CD4-positive, CD25-positive, alpha-beta regulatory T cell (primary cell): ENCODE results near the gene NCF4. TPM values are rescaled to one million over a fixed set of nuclear protein-coding genes. Genes with fewer than 3 reads are reported as not detected.
A peak's percentile ranks its signal among the peaks of the same experiment; 100 is the strongest.

Source experiments
- ATAC-seq, 2 donors: fragments of 150-1000 bp; cut with Tn5 transposase; one replicate each; pipeline ENCODE4 v1.10.0; 2021; ENCODE audit warnings: low read depth in 2 of 2, moderate number of reproducible peaks in 2 of 2, moderate library complexity in 1 of 2
- DNase-seq, 3 donors: peaks; one replicate each; pipeline versions ENCODE4 v3.0.0 to v3.0.0-alpha.2; 2012 to 2022; ENCODE audit warnings: mixed read lengths in 1 of 3
- H3K27ac ChIP-seq: one replicate; pipeline ENCODE4 v1.7.0; 2013; ENCODE audit warnings: mild to moderate bottlenecking, low read length; ENCODE audit not compliant: insufficient read depth, poor library complexity, severe bottlenecking
- H3K27me3 ChIP-seq: one replicate; pipeline ENCODE4 v1.7.0; 2013; ENCODE audit warnings: low read length; ENCODE audit not compliant: control insufficient read depth, insufficient read depth
- H3K36me3 ChIP-seq: one replicate; pipeline ENCODE4 v1.7.0; 2013; ENCODE audit warnings: mild to moderate bottlenecking, low read length, moderate library complexity; ENCODE audit not compliant: control insufficient read depth, insufficient read depth
- H3K4me1 ChIP-seq: 2 replicates; pipeline ENCODE4 v1.7.0; 2013; ENCODE audit warnings: mild to moderate bottlenecking, low read length; ENCODE audit not compliant: insufficient read depth, control insufficient read depth, poor library complexity, severe bottlenecking
- H3K4me3 ChIP-seq: one replicate; pipeline ENCODE4 v1.7.0; 2013; ENCODE audit warnings: low read depth, mild to moderate bottlenecking, low read length, moderate library complexity
- H3K9me3 ChIP-seq, 2 experiments: 1 replicate in 1 of 2; 2 replicates in 1 of 2; pipeline ENCODE4 v1.7.0; 2013; ENCODE audit warnings: low read length in 2 of 2, mild to moderate bottlenecking in 1 of 2, moderate library complexity in 1 of 2; ENCODE audit not compliant: control insufficient read depth in 2 of 2
- H3K27ac Mint-ChIP-seq, 3 donors: one replicate each; pipeline ENCODE4 v1.8.0; 2020 to 2022; ENCODE audit warnings: mild to moderate bottlenecking in 3 of 3, mixed read lengths in 3 of 3, moderate library complexity in 2 of 3
- H3K27me3 Mint-ChIP-seq: one replicate; pipeline ENCODE4 v1.8.0; 2022; ENCODE audit warnings: mild to moderate bottlenecking, mixed read lengths
- H3K36me3 Mint-ChIP-seq: one replicate; pipeline ENCODE4 v1.8.0; 2020; ENCODE audit warnings: mixed read lengths
- H3K4me1 Mint-ChIP-seq, 4 donors: one replicate each; pipeline ENCODE4 v1.8.0; 2020 to 2022; ENCODE audit warnings: mixed read lengths in 4 of 4, mild to moderate bottlenecking in 1 of 4
- H3K4me3 Mint-ChIP-seq, 4 donors: one replicate each; pipeline ENCODE4 v1.8.0; 2020 to 2022; ENCODE audit warnings: mild to moderate bottlenecking in 4 of 4, mixed read lengths in 4 of 4, moderate library complexity in 3 of 4
- H3K9me3 Mint-ChIP-seq, 7 donors: one replicate each; pipeline ENCODE4 v1.8.0; 2020 to 2022; ENCODE audit warnings: mixed read lengths in 7 of 7, mild to moderate bottlenecking in 3 of 7, moderate library complexity in 2 of 7
- polyA plus RNA-seq, 4 donors: library from polyadenylated mRNA; unstranded; fragments of 300-500 nt; fragmentation: Illumina TruSeq; gene quantifications; one replicate each; pipeline ENCODE4 v1.2.3, GENCODE V29; 2021
- total RNA-seq: library from RNA; stranded (reverse); gene quantifications from one replicate; pipeline ENCODE4 v1.2.3, GENCODE V29; 2022

The NCF4 gene
- total and polyA plus RNA-seq, 5 donors from 2014 or later, result 53.1 to 126 (median 63.6) TPM

- H3K9me3 ChIP-seq, result peaks cover 6 to 10% of the 10 kb centered on the region in 2 experiments
- peaks cover 17% of the 10 kb centered on the region for H3K4me1 ChIP-seq
- Mint-ChIP-seq H3K4me3 (peak overlapping the region in 3 of 4 donors; percentile 5 to 45 (median 44)), H3K27ac (peak overlapping the region; percentile 87 to 98 (median 87)), H3K27me3 (no peaks in the 10 kb centered on the region), H3K36me3 (no peaks in the 10 kb centered on the region), H3K9me3 (peaks cover 0 to 13% (median 4%) of the 10 kb centered on the region in 7 donors), H3K4me1 (peaks cover 11 to 37% (median 25%) of the 10 kb centered on the region in 4 donors)
- peak overlapping the region; percentile 12 for H3K4me3 ChIP-seq
- no peaks in the 10 kb centered on the region for H3K36me3 ChIP-seq
- DNase-seq (peak; percentile 5 to 94 (median 75)), ATAC-seq (peak; percentile 99 to 100)
- peak overlapping the region; percentile 15 for H3K27ac ChIP-seq
- no peaks in the 10 kb centered on the region for H3K27me3 ChIP-seq
Observed at GRCh38 chr22:36887162-36887561, 26.4 kb downstream of the NCF4 start.

GRCh38 chr22:36891646-36892045 lies 30.8 kb downstream of the NCF4 start:
- peaks cover 4% of the 10 kb centered on the region for H3K36me3 Mint-ChIP-seq

GRCh38 chr22:36892292-36892691 lies 31.5 kb downstream of the NCF4 start:
- H3K4me3 ChIP-seq, result no peak overlapping the region
- Mint-ChIP-seq H3K36me3 (peaks cover 9% of the 10 kb centered on the region), H3K27ac (peak overlapping the region in 1 of 3 donors; percentile 83), H3K27me3 (peaks cover 4% of the 10 kb centered on the region), H3K4me3 (no peak overlapping the region), H3K4me1 (peaks cover 3 to 23% (median 8%) of the 10 kb centered on the region in 4 donors), H3K9me3 (peaks cover 0 to 10% (median 7%) of the 10 kb centered on the region in 7 donors)
- no peaks in the 10 kb centered on the region for H3K27me3 ChIP-seq
- DNase-seq, result no peak
- H3K36me3 ChIP-seq, result no peaks in the 10 kb centered on the region
- H3K4me1 ChIP-seq, result peaks cover 8% of the 10 kb centered on the region
- no peak overlapping the region for H3K27ac ChIP-seq
- peaks cover 3 to 9% of the 10 kb centered on the region in 2 experiments for H3K9me3 ChIP-seq
- no peak for ATAC-seq

More at GRCh38 chr22:36891646-36892045, 30.8 kb downstream of the NCF4 start:
- Mint-ChIP-seq H3K4me1 (peaks cover 6 to 26% (median 15%) of the 10 kb centered on the region in 4 donors), H3K4me3 (no peak overlapping the region), H3K9me3 (peaks cover 0 to 10% (median 7%) of the 10 kb centered on the region in 7 donors), H3K27ac (peak overlapping the region in 1 of 3 donors; percentile 86), H3K27me3 (peaks cover 4% of the 10 kb centered on the region)
- no peaks in the 10 kb centered on the region for H3K27me3 ChIP-seq
- H3K36me3 ChIP-seq, result no peaks in the 10 kb centered on the region
- peaks cover 15% of the 10 kb centered on the region for H3K4me1 ChIP-seq
- no peak overlapping the region for H3K27ac ChIP-seq
- ATAC-seq, result no peak
- H3K9me3 ChIP-seq, result peaks cover 3 to 9% of the 10 kb centered on the region in 2 experiments
- no peak overlapping the region for H3K4me3 ChIP-seq
- no peak for DNase-seq

GRCh38 chr22:36893262-36893661 lies 32.5 kb downstream of the NCF4 start:
- H3K4me1 ChIP-seq, result no peaks in the 10 kb centered on the region
- no peak overlapping the region for H3K4me3 Mint-ChIP-seq
- H3K27ac ChIP-seq, result no peak overlapping the region
- ATAC-seq, result no peak
- peaks cover 12% of the 10 kb centered on the region for H3K36me3 Mint-ChIP-seq
- no peaks in the 10 kb centered on the region for H3K36me3 ChIP-seq
- H3K4me1 Mint-ChIP-seq, result peaks cover 0 to 25% (median 4%) of the 10 kb centered on the region in 4 donors
- no peaks in the 10 kb centered on the region for H3K27me3 ChIP-seq
- peak overlapping the region in 1 of 3 donors; percentile 9 for H3K27ac Mint-ChIP-seq
- H3K4me3 ChIP-seq, result no peak overlapping the region
- H3K27me3 Mint-ChIP-seq, result peaks cover 4% of the 10 kb centered on the region
- H3K9me3 ChIP-seq, result peaks cover 3 to 9% of the 10 kb centered on the region in 2 experiments
- H3K9me3 Mint-ChIP-seq, result peaks cover 0 to 12% (median 7%) of the 10 kb centered on the region in 7 donors
- peak in 1 of 3 donors; percentile 29 for DNase-seq

- peaks cover 4% of the 10 kb centered on the region for H3K27me3 Mint-ChIP-seq
Observed at GRCh38 chr22:36894266-36894665, 33.5 kb downstream of the NCF4 start.

GRCh38 chr22:36897611-36898010 lies 36.8 kb downstream of the NCF4 start:
- no peak for DNase-seq
- H3K9me3 ChIP-seq, result peaks cover 3 to 9% of the 10 kb centered on the region in 2 experiments
- Mint-ChIP-seq H3K27me3 (peaks cover 3% of the 10 kb centered on the region), H3K4me3 (no peak overlapping the region), H3K9me3 (peaks cover 0 to 12% (median 7%) of the 10 kb centered on the region in 7 donors), H3K36me3 (peaks cover 12% of the 10 kb centered on the region), H3K4me1 (peaks cover 6 to 37% (median 17%) of the 10 kb centered on the region in 4 donors), H3K27ac (peak overlapping the region in 1 of 3 donors; percentile 44)
- H3K4me1 ChIP-seq, result peaks cover 12% of the 10 kb centered on the region
- no peak for ATAC-seq
- H3K27ac ChIP-seq, result no peak overlapping the region
- H3K4me3 ChIP-seq, result no peak overlapping the region
- H3K27me3 ChIP-seq, result no peaks in the 10 kb centered on the region
- no peaks in the 10 kb centered on the region for H3K36me3 ChIP-seq

More at GRCh38 chr22:36894266-36894665, 33.5 kb downstream of the NCF4 start:
- Mint-ChIP-seq H3K4me1 (peaks cover 0 to 25% (median 5%) of the 10 kb centered on the region in 4 donors), H3K4me3 (no peak overlapping the region), H3K36me3 (peaks cover 12% of the 10 kb centered on the region), H3K27ac (no peak overlapping the region), H3K9me3 (peaks cover 0 to 12% (median 7%) of the 10 kb centered on the region in 7 donors)
- Histone ChIP-seq H3K4me3 (no peak overlapping the region), H3K27me3 (no peaks in the 10 kb centered on the region), H3K27ac (no peak overlapping the region), H3K36me3 (no peaks in the 10 kb centered on the region), H3K4me1 (no peaks in the 10 kb centered on the region), H3K9me3 (peaks cover 3 to 9% of the 10 kb centered on the region in 2 experiments)
- DNase-seq (no peak), ATAC-seq (no peak)

GRCh38 chr22:36898690-36899089 lies 37.9 kb downstream of the NCF4 start:
- Histone ChIP-seq H3K36me3 (no peaks in the 10 kb centered on the region), H3K4me3 (no peak overlapping the region), H3K27me3 (no peaks in the 10 kb centered on the region), H3K9me3 (peaks cover 3 to 9% of the 10 kb centered on the region in 2 experiments), H3K4me1 (peaks cover 12% of the 10 kb centered on the region), H3K27ac (no peak overlapping the region)
- DNase-seq, result no peak
- Mint-ChIP-seq H3K36me3 (peaks cover 14% of the 10 kb centered on the region), H3K9me3 (peaks cover 0 to 12% (median 7%) of the 10 kb centered on the region in 7 donors), H3K4me3 (no peak overlapping the region), H3K27me3 (no peaks in the 10 kb centered on the region), H3K4me1 (peaks cover 6 to 31% (median 17%) of the 10 kb centered on the region in 4 donors), H3K27ac (no peak overlapping the region)
- no peak for ATAC-seq

- Mint-ChIP-seq H3K27me3 (no peaks in the 10 kb centered on the region), H3K27ac (peak overlapping the region; percentile 9 to 82 (median 81)), H3K4me1 (peaks cover 6 to 27% (median 17%) of the 10 kb centered on the region in 4 donors), H3K9me3 (peaks cover 0 to 12% (median 7%) of the 10 kb centered on the region in 7 donors), H3K36me3 (peaks cover 15% of the 10 kb centered on the region), H3K4me3 (no peak overlapping the region)
- Histone ChIP-seq H3K36me3 (no peaks in the 10 kb centered on the region), H3K4me1 (peaks cover 12% of the 10 kb centered on the region), H3K27ac (no peak overlapping the region), H3K4me3 (no peak overlapping the region), H3K27me3 (no peaks in the 10 kb centered on the region), H3K9me3 (peaks cover 3 to 9% of the 10 kb centered on the region in 2 experiments)
- DNase-seq, result no peak
- ATAC-seq, result no peak
Observed at GRCh38 chr22:36899498-36899897, 38.7 kb downstream of the NCF4 start.
